HG02642 (cell line): Measurements from ENCODE around the gene POLK.
"Not testable (repeated sequence)": the region's sequence is repeated elsewhere in the genome, so short reads cannot be mapped to it uniquely, and the experiment has no call there.

Experiments used
- ATAC-seq: cut with Tn5 transposase; IDR thresholded peaks from one replicate; pipeline ENCODE4 v1.9.1; 2021; ENCODE audit warnings: mild to moderate bottlenecking; ENCODE audit not compliant: unreplicated experiment, poor library complexity

The POLK gene

GRCh38 chr5:75603371-75603770, 91.7 kb downstream of the POLK start:
- no peak for ATAC-seq

- ATAC-seq: no peak
Observed at GRCh38 chr5:75603821-75604220, 92.1 kb downstream of the POLK start.

- not testable (repeated sequence) for ATAC-seq
Observed at GRCh38 chr5:75607341-75607740, 95.7 kb downstream of the POLK start.

- ATAC-seq: no peak
Observed at GRCh38 chr5:75608870-75609269, 97.2 kb downstream of the POLK start.

GRCh38 chr5:75610201-75610600, 98.5 kb downstream of the POLK start:
- no peak for ATAC-seq

- ATAC-seq: not testable (repeated sequence)
Observed at GRCh38 chr5:75610859-75611310, 99.2 kb downstream of the POLK start.

GRCh38 chr5:75611311-75612225, 99.9 kb downstream of the POLK start, which contains the start of gene ANKDD1B:
ANKDD1B (plus strand) TSS chr5:75611453; CDS start chr5:75611635, 182 bp downstream.
- ATAC-seq: no peak

- no peak for ATAC-seq
Observed at GRCh38 chr5:75612226-75612569, 100.5 kb downstream of the POLK start.

- ATAC-seq: no peak
Observed at GRCh38 chr5:75612901-75613300, 101.2 kb downstream of the POLK start.

- no peak for ATAC-seq
Observed at GRCh38 chr5:75614176-75614575, 102.5 kb downstream of the POLK start.

- ATAC-seq: no peak
Observed at GRCh38 chr5:75616371-75616881, 104.7 kb downstream of the POLK start.

GRCh38 chr5:75616971-75617621, 105.4 kb downstream of the POLK start:
- no peak for ATAC-seq

GRCh38 chr5:75617736-75618352, 106.2 kb downstream of the POLK start:
- no peak for ATAC-seq

GRCh38 chr5:75620184-75620959, 108.7 kb downstream of the POLK start:
- ATAC-seq: no peak

- ATAC-seq: no peak
Observed at GRCh38 chr5:75622564-75622963, 110.9 kb downstream of the POLK start.

- no peak for ATAC-seq
Observed at GRCh38 chr5:75623846-75624245, 112.2 kb downstream of the POLK start.

GRCh38 chr5:75626959-75627358, 115.3 kb downstream of the POLK start:
- no peak for ATAC-seq

- ATAC-seq: no peak
Observed at GRCh38 chr5:75627801-75628200, 116.1 kb downstream of the POLK start.

- no peak for ATAC-seq
Observed at GRCh38 chr5:75630875-75631274, 119.2 kb downstream of the POLK start.

GRCh38 chr5:75632321-75632720, 120.6 kb downstream of the POLK start:
- no peak for ATAC-seq
